ENCODE data around the gene RERE.

Gene RERE

DNA sequence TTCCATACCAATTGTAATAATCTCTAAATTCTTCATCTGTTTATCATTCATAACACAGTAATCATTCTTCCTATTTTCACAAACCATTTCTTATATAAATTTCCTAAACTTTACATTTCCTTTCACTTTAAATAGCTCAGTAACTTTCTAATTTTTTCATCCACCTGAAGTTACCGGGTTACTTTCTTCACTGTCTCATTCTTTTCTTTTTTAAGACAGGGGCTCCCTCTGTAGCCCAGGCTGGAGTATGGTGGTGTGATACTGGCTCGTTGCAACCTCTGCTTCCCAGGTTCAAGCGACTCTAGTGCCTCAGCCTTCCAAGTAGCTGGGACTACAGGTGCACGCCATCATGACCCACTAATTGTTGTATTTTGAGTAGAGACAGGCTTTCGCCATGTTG lies 41.3 kb downstream of the RERE start:
- H3K4me3 ChIP-seq (ENCODE audit: control insufficient read depth, low read depth, low read length): no peak overlapping the region
- no peak for DNase-seq (ENCODE audit: low read depth)
- no peak for TF ChIP-seq CTCF (conservative IDR thresholded peaks at IDR 0.05; ENCODE audit: control insufficient read depth, insufficient read depth, low read depth, low read length)

GRCh38 chr1:8767006-8767405 lies 50.4 kb downstream of the RERE start:
- no peak overlapping the region for H3K4me3 ChIP-seq (ENCODE audit: control insufficient read depth, low read depth, low read length)
- no peak for TF ChIP-seq CTCF (conservative IDR thresholded peaks at IDR 0.05; ENCODE audit: control insufficient read depth, insufficient read depth, low read depth, low read length)
- DNase-seq (ENCODE audit: low read depth): no peak

DNA sequence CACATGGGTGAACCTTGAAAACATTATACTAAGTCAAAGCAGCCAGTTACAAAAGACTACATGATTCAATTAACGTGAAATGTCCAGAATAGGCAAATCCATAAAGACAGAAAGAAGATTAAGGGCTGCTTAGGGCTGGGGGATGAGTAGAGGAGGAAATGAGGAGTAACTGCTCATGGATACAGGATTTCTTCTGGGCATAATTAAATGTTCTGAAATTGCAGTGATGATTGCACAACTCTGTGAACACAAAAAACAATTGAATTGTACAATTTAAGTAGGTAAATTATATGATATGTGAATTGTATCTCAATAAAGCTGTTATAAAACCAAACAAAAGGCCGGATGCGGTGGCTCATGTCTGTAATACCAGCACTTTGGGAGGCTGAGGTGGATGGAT lies 52.2 kb downstream of the RERE start:
- no peak overlapping the region for H3K4me3 ChIP-seq (ENCODE audit: control insufficient read depth, low read depth, low read length)
- DNase-seq (ENCODE audit: low read depth): no peak
- no peak for TF ChIP-seq CTCF (conservative IDR thresholded peaks at IDR 0.05; ENCODE audit: control insufficient read depth, insufficient read depth, low read depth, low read length)

- DNase-seq (ENCODE audit: low read depth): no peak
- H3K4me3 ChIP-seq (ENCODE audit: control insufficient read depth, low read depth, low read length): no peak overlapping the region
- TF ChIP-seq CTCF (conservative IDR thresholded peaks at IDR 0.05; ENCODE audit: control insufficient read depth, insufficient read depth, low read depth, low read length): no peak
Observed at GRCh38 chr1:8764293-8764937, 53.0 kb downstream of the RERE start.

DNA sequence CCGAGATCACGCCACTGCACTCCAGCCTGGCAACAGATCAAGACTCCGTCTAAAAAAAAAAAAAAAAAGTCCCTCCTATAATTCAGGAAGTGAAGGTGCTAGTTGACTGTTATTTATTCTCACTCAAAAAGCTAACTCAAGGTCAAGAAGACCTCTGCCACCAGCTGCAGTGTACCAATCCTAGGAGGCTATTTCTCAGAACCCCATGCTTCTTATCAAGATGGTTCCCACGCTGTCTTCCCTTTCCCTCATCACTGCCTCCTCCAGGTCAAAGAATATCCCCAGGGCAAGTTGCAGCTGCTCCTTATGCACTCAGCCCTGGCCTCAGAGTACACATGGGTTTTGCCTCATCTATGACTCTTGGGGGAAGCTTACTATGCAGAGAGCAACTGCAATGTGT lies 53.6 kb downstream of the RERE start:
- no peak overlapping the region for H3K4me3 ChIP-seq (ENCODE audit: control insufficient read depth, low read depth, low read length)
- DNase-seq (ENCODE audit: low read depth): no peak
- TF ChIP-seq CTCF (conservative IDR thresholded peaks at IDR 0.05; ENCODE audit: control insufficient read depth, insufficient read depth, low read depth, low read length): no peak

- DNase-seq (ENCODE audit: low read depth): no peak
Observed at GRCh38 chr1:8754993-8755392, 62.4 kb downstream of the RERE start.

More at GRCh38 chr1:8754993-8755392, 62.4 kb downstream of the RERE start:
- TF ChIP-seq CTCF (conservative IDR thresholded peaks at IDR 0.05; ENCODE audit: control insufficient read depth, insufficient read depth, low read depth, low read length): no peak
- no peak overlapping the region for H3K4me3 ChIP-seq (ENCODE audit: control insufficient read depth, low read depth, low read length)
